GM20000 (cell line): ENCODE results near the gene KIAA0513.

Experiments used
- DNase-seq: peaks from one replicate; pipeline ENCODE4 v3.0.0; 2012; ENCODE audit warnings: low spot score
- TF ChIP-seq, protein P1 (sequence below): IDR thresholded peaks from 2 replicates; pipeline ENCODE4 v1.5.1; 2012; ENCODE audit warnings: mild to moderate bottlenecking, control low read depth; ENCODE audit errors: extremely low read depth, missing control alignments

The KIAA0513 gene

DNA sequence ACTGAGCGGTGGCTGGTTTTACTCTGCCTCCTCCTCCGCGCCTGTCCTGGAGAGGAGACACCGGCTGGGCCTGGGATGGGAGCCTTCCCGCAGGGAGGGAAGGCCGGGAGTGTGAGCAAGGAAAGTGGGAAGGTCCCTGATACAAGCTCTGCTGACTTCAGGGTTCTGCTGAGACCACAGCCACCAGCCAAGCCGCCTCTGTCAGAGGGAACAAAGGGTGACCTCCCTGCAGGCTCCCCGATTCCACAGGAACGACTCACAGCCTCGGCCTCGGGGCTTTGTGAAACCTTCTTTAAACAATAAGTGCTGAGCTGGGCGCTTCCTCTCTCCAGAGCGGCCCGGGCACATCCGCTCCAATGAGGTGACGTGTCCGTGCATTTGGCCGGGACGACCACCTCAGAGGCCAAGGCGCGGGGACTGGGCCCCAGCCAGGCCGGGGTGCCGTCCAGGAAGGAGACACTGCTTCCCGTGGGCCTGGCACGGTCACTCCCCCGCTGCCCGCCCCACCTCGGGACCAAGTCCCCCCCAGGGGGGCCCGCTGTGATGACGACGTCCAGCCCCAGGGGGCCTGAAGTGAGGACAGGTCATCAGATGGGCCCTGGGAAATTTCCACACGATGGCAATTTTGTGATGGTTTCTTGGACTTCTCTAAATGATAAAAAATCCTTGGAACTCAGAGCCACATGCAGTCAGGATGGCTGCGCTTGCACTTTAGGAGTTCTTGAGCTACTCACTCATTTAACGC lies 96.5 kb downstream of the KIAA0513 start:
- DNase-seq, result no peak

DNA sequence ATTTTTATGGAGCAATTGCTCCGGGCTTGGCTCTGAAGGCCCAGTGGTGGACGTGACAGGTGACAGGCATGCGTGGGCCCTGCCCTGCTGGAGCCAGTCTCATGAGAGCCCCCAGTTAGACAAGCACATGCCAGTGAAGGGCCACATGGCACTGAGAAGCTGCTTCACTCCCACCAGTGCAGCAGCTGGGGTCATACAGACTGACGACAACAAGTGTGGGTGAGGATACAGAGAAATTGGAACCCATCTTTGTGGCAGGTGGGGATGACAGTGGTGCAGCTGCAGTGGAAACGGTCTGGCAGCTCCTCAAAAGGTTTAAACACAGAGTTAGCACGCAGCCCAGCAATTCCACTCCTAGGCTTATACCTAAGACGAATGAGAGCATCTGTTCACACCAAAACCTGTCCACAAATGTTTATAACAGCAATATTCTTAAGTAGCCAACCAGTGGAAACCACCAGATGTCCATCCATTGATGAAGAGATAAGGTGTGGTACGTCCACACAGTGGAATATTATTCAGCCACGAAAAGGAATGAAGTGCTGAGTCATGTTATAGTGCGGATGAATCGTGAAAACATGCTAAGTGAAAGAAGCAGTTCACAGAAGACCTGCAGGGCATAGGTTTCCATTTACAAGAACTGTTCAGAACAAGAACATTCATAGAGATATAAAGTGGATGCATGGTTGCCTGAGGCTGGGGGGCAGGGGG lies 97.2 kb downstream of the KIAA0513 start:
- DNase-seq, result no peak
- TF ChIP-seq, protein P1, sequence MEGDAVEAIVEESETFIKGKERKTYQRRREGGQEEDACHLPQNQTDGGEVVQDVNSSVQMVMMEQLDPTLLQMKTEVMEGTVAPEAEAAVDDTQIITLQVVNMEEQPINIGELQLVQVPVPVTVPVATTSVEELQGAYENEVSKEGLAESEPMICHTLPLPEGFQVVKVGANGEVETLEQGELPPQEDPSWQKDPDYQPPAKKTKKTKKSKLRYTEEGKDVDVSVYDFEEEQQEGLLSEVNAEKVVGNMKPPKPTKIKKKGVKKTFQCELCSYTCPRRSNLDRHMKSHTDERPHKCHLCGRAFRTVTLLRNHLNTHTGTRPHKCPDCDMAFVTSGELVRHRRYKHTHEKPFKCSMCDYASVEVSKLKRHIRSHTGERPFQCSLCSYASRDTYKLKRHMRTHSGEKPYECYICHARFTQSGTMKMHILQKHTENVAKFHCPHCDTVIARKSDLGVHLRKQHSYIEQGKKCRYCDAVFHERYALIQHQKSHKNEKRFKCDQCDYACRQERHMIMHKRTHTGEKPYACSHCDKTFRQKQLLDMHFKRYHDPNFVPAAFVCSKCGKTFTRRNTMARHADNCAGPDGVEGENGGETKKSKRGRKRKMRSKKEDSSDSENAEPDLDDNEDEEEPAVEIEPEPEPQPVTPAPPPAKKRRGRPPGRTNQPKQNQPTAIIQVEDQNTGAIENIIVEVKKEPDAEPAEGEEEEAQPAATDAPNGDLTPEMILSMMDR, result no peak

More for the DNA sequence above, 96.5 kb downstream of the KIAA0513 start:
- TF ChIP-seq, protein P1, result no peak

DNA sequence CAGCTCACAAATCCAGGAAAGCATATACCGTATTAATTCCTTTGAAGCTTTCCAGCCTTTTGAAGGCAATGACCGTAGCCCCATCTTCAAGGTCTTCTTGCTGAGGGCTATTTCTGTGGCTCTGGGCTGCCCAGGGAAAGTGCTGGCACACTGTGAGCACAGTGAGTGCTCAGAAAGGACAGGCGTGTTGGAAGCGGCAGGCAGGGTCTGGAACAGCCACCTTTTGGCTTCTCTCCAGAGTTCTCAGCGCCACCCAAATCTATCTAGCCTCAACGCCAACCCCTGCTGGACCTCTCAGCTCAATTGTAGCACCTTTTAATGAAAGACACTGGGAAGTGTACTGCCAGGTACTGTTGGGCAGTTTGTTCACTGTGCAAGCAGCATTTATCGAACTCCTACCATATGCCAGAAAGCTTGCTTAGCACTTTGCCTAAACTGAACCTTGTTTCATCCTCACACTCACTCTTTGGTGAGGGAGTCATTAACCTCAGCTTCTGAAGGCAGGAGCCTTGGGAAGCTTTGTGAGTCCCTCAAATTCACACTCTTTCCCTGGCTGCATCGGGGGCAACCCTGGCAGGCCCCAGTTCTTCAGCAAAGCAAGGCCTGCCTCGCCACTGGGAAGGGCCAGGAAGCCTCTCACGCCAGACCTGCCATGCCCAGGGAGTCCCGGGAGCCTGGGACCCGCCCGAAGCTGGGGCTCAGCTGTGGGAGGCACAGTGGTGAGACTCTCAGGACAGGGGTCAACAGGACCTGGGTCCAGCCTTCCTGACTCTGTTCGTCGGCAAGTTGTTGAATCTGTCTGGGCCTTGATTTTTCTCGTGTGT lies 98.2 kb downstream of the KIAA0513 start:
- TF ChIP-seq, protein P1, result no peak
- no peak for DNase-seq

DNA sequence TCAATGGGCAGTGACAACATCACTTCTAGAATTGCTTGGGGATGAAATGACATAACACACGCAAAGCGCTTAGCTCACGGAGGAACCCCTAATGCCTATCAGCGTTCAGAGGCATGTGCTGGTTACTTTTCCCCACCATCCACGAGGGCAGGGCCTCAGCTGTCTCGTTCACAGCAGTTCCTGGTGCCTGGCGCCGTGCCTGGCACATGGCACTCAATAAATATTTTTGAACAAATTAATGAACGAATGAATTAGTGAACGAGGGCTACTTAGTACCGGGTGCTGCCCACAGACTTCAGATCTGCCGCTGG lies 98.8 kb downstream of the KIAA0513 start:
- TF ChIP-seq, protein P1, result no peak
- no peak for DNase-seq

DNA sequence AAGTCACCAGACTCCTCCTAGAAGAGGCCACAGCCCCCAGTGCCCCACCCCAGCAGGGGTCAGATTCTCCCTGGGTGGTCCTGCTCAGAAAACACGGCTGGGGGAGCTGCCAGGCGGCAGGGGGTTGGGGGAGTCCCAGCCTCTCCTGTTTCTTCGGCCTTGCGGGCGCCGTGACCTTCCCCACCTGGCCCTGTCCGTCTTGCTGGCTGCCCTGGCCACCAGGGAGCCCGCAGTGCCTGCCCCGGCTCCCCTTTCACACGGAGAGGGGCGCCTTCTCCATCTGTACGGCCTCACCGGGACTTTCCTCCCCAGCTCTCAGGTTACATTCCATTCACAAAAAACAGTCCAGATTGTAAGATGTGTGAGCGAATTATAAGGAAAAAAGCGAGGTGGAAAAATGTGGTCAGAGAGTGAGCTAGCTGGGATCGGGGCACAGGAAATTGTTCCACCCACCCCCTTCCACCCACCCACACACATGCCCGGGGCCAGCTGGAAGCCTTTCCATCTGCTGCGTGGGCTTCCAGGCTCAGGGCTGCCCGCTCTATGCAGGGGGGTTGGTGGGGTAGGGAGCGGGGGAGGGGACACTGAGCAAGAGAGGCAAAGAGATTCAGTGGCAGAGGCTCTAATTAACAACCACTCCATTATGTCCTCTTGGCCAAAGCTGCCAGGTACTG lies 99.2 kb downstream of the KIAA0513 start:
- DNase-seq, result no peak
- TF ChIP-seq, protein P1, result no peak

DNA sequence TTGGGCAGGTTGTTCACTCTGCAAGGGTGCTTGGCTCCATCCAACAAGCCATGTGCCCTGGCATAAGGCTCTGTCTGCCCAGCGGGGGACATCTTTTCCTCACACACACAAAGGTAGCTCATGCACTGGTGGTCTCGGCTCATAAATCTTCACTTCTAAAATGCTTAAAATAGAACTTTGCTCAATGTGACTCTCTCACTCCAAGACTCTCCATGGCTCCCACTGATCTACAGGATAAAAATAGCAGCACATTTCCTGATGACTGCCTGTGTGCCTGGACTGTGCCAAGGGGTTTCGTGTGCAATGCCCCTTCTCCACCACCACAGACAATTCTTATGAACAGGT lies 99.8 kb downstream of the KIAA0513 start:
- no peak for DNase-seq
- TF ChIP-seq, protein P1, result no peak
